GM19463 (cell line): ENCODE results near the gene OR4D5.

Experiments
- ATAC-seq: cut with Tn5 transposase; IDR thresholded peaks from one replicate; pipeline ENCODE4 v1.9.1; 2021; ENCODE audit warnings: mild to moderate bottlenecking, moderate library complexity; ENCODE audit not compliant: unreplicated experiment

The OR4D5 gene

DNA sequence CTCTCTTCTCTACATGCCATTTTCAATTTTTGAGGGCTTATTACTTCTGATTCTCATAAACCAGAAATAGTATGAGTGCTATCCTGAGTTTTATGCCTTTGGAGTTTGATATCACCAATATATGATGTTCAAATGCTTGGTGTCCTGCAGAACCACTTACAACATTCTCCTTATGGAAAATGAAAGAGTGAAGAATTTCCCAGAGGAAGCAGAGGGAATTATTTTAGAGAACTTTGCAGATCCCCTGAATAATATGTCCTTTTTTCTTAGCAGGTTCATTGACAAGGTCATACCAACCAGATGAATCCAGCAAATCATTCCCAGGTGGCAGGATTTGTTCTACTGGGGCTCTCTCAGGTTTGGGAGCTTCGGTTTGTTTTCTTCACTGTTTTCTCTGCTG lies at the start of gene OR4D5:
OR4D5 (plus strand) TSS at position 301 of the 400 bp plus-strand sequence; CDS start at position 301, 0 bp downstream.
- ATAC-seq: no peak

DNA sequence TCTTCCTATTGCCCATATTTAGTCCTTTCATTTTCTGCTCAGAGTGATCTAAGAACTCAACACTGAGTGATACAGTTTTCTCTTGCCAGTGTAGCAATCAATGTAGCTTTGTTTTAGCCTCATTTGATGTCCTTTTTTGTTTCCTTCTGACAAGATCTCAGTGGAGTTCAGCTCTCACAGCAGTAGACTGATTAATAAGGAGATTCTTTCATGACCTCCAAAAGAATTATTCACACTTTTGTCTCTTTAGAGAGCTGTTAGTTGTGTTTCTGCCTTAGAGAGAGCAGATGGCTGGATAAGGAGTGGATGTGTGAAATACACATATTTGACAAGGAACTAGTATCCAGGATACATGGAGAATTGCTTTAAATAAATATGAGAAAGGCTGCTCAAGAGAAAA lies 47.4 kb upstream of the OR4D5 start:
- no peak for ATAC-seq

GRCh38 chr11:123899792-123900191 lies 39.6 kb upstream of the OR4D5 start:
- no peak for ATAC-seq

DNA sequence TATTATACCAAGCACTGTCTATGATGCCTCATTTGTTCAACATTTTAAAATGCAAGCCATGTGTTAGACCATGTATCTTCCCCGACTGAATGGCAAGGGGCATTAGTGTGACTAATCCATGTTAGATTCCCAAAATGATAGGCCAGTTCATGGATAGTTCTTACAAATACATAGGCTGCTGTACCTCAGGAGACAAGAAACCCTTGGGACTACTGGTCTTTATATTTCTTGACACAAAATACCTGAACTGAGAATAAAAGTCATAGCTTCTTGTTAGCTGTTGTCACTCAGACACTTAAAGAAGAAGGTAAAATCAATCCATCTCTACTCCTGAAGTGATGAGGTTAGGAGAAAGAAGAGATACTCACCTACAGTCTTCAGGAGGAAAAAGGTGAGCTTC lies 37.5 kb upstream of the OR4D5 start, which contains the start of gene OR8D4:
OR8D4 (plus strand) TSS at position 301 of the 400 bp plus-strand sequence. CDS start 4,265 bp downstream, outside the sequence.
- ATAC-seq: no peak

DNA sequence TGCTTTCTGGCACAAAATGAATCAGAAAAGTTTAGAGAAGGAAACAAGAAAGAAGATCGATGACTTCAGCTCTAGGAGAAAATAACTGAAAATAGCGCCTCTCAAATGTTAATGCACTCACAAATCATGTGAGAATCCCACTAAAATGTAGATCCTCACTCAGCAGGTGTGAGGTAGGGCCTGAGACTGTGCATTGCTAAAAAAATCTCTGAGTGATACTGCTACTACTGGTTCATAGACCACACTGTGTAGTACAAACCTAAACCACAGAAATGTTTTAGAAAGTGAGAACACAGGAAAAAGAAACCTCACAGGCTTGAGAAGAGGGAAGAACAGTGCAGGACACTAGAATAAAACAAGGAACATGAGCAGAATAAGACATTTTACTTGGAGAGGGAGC lies 35.5 kb upstream of the OR4D5 start:
- ATAC-seq: peak; percentile 53

- no peak for ATAC-seq
Measured at GRCh38 chr11:123904932-123905331, 34.5 kb upstream of the OR4D5 start.

DNA sequence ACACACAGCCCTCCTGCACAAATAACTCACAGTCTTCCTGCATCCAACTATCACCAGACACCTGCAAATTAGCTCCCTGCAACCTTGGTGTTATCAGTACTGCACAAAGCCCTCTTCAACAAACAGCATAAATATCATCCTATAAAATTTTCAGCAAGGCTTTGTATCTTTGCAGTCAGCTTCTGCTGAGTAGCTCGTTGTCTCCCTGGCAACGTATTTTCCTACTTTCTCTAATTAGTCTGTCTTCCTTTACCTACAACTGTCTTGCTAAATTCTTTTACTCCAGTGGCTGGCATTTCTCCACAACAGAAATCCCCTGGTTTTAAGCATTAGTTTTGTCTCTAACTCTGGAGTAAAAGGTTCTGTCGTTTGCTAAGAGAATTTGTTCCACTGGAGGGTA lies 33.6 kb upstream of the OR4D5 start:
- ATAC-seq: no peak

- ATAC-seq: no peak
Measured at GRCh38 chr11:123920943-123921342, 18.5 kb upstream of the OR4D5 start.

GRCh38 chr11:123924027-123924426 lies 15.4 kb upstream of the OR4D5 start:
- no peak for ATAC-seq

GRCh38 chr11:123942413-123942812 lies 3.0 kb downstream of the OR4D5 start:
- ATAC-seq: no peak

GRCh38 chr11:123943738-123944137 lies 4.3 kb downstream of the OR4D5 start, which contains the start of gene OR6T1:
TSS of gene OR6T1 (minus strand) at chr11:123943838. CDS start at chr11:123943838, 0 bp downstream.
- ATAC-seq: no peak

GRCh38 chr11:123945132-123945531 lies 5.7 kb downstream of the OR4D5 start:
- no peak for ATAC-seq

- no peak for ATAC-seq
Measured at GRCh38 chr11:123956752-123957151, 17.3 kb downstream of the OR4D5 start.

DNA sequence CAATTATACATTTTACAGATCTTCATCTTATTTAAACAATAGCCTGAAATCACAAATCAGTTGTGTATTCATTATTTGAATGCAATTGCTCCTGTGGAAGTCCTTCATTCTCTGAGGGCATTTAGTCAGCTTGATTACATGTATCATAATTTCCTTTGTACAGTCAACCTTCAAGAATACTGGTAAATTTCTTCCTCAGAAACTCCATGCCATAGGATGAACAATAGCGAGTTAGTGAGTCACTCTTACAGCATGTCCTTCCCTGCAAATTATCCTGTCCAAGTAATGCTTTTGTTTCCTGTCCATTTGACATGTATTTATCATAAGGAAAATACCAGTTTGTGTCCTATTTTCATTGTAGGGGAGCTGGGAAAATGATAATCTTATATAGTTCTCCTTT lies 34.4 kb downstream of the OR4D5 start:
- ATAC-seq: no peak

DNA sequence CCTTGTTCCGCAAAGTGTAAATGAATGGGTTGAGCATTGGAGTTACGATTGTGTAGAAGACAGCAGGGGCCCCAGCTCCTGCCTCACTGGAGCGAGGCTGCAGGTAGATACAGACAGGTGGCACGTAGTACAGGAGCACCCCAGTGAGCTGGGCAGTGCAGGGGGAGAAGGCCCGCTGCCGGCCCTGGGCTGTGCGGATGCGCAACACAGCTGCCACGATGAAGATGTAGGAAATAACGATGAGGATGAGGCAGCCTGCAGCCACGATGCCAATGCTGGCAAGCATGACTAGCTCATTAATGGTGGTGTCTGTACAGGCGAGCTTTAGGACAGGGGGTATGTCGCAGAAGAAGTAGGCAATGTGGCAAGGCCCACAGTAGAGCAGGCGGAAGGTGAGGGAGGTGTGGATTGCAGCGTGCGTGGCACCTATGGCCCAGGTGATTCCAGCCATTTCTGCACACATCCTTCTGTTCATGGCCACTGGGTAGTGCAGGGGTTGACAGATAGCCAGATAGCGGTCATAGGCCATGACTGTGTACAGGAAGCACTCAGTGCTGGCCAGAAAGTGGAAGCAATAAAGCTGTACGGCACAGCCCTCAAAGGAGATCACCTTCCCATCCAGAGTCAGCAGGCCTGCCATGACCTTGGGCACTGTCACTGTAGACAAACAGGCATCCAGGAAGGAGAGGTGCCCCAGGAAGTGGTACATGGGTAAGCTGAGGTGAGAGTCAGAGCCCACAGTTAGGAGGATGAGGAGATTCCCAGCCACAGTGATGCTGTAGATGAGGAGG lies 37.5 kb downstream of the OR4D5 start:
- no peak for ATAC-seq

- ATAC-seq: no peak
Measured at GRCh38 chr11:123977731-123978347, 38.4 kb downstream of the OR4D5 start, which contains the start of gene OR10S1. TSS of gene OR10S1 (minus strand) at chr11:123977781. CDS start at chr11:123977664, 117 bp downstream.

GRCh38 chr11:123979311-123979710 lies 39.9 kb downstream of the OR4D5 start:
- ATAC-seq: no peak
